ENCODE measurements around the gene IFT80. TPM values are rescaled to one million over a fixed set of nuclear protein-coding genes. Genes with fewer than 3 reads are reported as not detected.
"Not testable (repeated sequence)": the region's sequence is repeated elsewhere in the genome, so short reads cannot be mapped to it uniquely, and the experiment has no call there.

IFT80 gene
- total RNA-seq, 2 donors from 2014 or later, result 16.1 to 43.3 TPM

DNA sequence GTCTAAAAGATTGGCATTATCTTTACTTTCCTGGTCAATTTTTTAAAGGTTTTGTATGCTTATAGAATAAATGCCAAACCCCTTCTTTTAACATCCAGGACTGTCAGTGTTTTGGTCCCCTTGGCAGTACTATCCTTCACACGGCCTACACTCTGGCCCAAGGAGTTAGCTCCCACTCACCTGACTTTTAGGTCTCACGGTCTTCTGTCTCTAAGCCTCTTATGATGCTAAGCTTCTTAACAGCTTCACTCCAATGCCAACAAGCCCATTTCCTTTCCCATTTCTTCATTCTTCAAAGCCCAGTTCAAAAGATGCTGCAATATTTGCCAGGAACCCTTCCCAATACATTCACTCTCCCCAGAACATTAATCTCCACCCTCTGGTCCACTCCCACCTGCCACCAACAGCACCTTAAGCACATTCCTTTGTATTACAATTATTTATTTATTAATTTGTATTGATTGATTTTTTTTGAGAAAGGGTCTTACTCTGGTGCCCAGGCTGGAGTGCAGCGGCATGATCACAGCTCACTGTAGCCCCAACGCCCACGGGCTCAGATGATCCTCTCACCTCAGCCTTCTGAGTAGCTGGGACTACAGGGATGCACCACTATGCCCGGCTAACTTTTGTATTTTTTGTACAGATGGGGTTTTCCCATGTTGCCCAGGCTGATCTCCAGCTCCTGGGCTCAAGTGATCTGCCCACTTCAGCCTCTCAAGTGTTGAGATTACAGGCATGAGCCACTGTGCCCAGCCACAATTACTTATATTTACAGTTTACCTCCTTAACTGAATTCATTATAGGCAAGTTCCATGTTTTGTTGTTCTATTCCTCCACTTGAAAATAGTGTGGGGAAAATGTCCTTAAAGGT lies 27.8 kb downstream of the IFT80 start:
- intact Hi-C loops (cut with DNase I), result no loop called here
- Histone ChIP-seq H3K36me3 (no peaks in the 10 kb centered on the region), H3K4me1 (replicated peaks) (no peaks in the 10 kb centered on the region), H3K9me3 (no peaks in the 10 kb centered on the region), H3K4me3 (no peak overlapping the region), H3K27ac (no peak overlapping the region), H3K27me3 (replicated peaks; ENCODE audit: insufficient read depth) (no peaks in the 10 kb centered on the region)
- DNase-seq (ENCODE audit: low spot score), result no peak
- TF ChIP-seq, protein P1, sequence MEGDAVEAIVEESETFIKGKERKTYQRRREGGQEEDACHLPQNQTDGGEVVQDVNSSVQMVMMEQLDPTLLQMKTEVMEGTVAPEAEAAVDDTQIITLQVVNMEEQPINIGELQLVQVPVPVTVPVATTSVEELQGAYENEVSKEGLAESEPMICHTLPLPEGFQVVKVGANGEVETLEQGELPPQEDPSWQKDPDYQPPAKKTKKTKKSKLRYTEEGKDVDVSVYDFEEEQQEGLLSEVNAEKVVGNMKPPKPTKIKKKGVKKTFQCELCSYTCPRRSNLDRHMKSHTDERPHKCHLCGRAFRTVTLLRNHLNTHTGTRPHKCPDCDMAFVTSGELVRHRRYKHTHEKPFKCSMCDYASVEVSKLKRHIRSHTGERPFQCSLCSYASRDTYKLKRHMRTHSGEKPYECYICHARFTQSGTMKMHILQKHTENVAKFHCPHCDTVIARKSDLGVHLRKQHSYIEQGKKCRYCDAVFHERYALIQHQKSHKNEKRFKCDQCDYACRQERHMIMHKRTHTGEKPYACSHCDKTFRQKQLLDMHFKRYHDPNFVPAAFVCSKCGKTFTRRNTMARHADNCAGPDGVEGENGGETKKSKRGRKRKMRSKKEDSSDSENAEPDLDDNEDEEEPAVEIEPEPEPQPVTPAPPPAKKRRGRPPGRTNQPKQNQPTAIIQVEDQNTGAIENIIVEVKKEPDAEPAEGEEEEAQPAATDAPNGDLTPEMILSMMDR (IDR thresholded peaks at IDR 0.05), result no peak
- TF ChIP-seq POLR2AphosphoS5 (IDR thresholded peaks at IDR 0.05) (no peak), POLR2A (IDR thresholded peaks at IDR 0.05) (no peak)
- 97% methylated on average over 6 of the region's 6 CpGs for WGBS

DNA sequence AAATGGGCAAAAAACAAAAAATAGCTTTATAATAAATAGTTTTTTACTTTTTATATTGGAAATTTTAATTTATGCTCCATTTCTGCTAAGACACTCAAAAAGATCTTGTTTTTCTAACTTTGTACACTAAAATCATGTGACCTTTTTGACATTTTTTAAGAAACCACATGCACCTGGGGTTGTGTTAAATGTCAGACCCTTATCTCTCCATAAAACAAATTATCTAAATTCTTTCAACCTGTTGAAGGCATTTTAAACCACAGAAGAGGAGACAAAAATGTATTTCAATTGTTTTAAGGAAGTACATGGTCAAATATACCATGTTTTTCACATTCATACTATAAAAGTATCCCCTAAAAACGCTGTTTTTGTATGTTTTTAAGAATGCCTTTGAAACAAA lies 29.2 kb downstream of the IFT80 start:
- 57% methylated on average over 1 of the region's 1 CpG for WGBS
- intact Hi-C loops (cut with DNase I), result no loop called here
- no peak for DNase-seq (ENCODE audit: low spot score)
- Histone ChIP-seq H3K27ac (no peak overlapping the region), H3K27me3 (replicated peaks; ENCODE audit: insufficient read depth) (no peaks in the 10 kb centered on the region), H3K4me1 (replicated peaks) (no peaks in the 10 kb centered on the region), H3K36me3 (no peaks in the 10 kb centered on the region), H3K9me3 (no peaks in the 10 kb centered on the region), H3K4me3 (no peak overlapping the region)
- TF ChIP-seq, protein P1 (IDR thresholded peaks at IDR 0.05), result no peak
- TF ChIP-seq POLR2AphosphoS5 (IDR thresholded peaks at IDR 0.05) (no peak), POLR2A (IDR thresholded peaks at IDR 0.05) (no peak)

DNA sequence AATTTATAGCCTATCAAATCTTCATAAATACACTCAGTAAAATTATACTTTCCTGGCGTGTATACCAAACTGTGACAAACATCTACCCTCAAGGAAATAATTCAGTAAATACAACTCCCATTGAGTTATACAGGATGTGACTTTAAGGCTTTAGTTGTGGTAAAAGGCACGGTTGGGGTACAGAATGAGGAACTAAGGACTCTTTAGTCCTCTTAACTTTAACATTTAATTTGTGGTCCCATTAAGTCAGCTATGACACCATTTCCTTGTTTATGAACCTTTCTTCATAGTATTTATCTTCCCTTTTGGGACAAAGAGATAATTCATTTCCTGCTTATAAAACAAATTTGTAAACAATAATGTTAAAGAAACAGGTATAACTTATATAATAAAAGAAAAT lies 30.2 kb downstream of the IFT80 start:
- H3K4me1 ChIP-seq (replicated peaks), result no peaks in the 10 kb centered on the region
- no peaks in the 10 kb centered on the region for H3K27me3 ChIP-seq (replicated peaks; ENCODE audit: insufficient read depth)
- no peaks in the 10 kb centered on the region for H3K36me3 ChIP-seq
- H3K9me3 ChIP-seq, result no peaks in the 10 kb centered on the region
- H3K4me3 ChIP-seq, result no peak overlapping the region
- TF ChIP-seq POLR2AphosphoS5 (IDR thresholded peaks at IDR 0.05) (no peak), POLR2A (IDR thresholded peaks at IDR 0.05) (no peak)
- TF ChIP-seq, protein P1 (IDR thresholded peaks at IDR 0.05), result no peak
- H3K27ac ChIP-seq, result no peak overlapping the region
- DNase-seq (ENCODE audit: low spot score), result no peak
- WGBS, result 64% methylated on average over 2 of the region's 2 CpGs
- intact Hi-C loops (cut with DNase I), result no loop called here

DNA sequence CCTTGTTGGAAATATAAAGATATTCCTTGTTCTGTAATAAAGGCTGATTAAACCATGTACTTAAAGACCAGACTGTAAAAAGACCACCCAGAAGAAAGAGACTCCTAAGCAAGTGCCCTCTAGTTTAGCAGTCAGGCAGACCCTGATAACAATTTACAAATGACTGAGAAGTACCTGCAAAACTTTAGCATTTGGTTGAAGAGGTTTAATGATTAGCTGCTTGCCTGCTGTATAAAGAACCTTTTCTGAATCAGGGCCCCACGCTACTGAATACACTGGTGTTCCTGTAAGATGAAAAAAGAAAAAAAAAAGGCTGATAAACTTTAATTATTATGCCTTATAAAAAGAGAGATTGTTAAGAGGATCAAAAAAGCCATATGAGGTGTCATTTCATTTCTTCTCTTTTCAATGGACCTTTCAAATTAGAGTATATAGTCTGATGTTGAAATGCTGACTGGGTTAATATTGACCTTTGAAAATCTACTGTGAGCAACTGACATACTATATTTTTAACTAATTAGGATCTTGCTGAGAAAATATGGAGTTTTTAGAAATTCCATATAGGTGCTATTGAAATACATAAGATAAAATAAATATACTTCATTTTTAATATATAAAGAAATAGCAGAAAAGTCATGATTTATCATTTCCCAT lies 33.0 kb downstream of the IFT80 start:
- DNase-seq (ENCODE audit: low spot score), result no peak
- intact Hi-C loops (cut with DNase I), result no loop called here
- Histone ChIP-seq H3K36me3 (no peaks in the 10 kb centered on the region), H3K27me3 (replicated peaks; ENCODE audit: insufficient read depth) (no peaks in the 10 kb centered on the region), H3K4me1 (replicated peaks) (no peaks in the 10 kb centered on the region), H3K4me3 (no peak overlapping the region), H3K9me3 (no peaks in the 10 kb centered on the region), H3K27ac (no peak overlapping the region)
- no peak for TF ChIP-seq POLR2A (IDR thresholded peaks at IDR 0.05)
- TF ChIP-seq POLR2AphosphoS5 (IDR thresholded peaks at IDR 0.05), result no peak
- TF ChIP-seq, protein P1 (IDR thresholded peaks at IDR 0.05), result no peak
- WGBS, result 97% methylated on average over 1 of the region's 1 CpG

DNA sequence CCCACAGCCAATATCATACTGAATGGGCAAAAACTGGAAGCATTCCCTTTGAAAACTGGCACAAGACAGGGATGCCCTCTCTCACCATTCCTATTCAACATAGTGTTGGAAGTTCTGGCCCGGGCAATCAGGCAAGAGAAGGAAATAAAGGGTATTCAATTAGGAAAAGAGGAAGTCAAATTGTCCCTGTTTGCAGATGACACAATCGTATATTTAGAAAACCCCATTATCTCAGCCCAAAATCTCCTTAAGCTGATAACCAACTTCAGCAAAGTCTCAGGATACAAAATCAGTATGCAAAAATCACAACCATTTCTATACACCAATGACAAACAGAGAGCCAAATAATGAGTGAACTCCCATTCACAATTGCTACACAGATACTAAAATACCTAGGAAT lies 36.1 kb downstream of the IFT80 start:
- H3K9me3 ChIP-seq; intact Hi-C loops (cut with DNase I); H3K4me1 ChIP-seq (replicated peaks); DNase-seq (ENCODE audit: low spot score); H3K36me3 ChIP-seq; H3K27ac ChIP-seq; H3K27me3 ChIP-seq (replicated peaks; ENCODE audit: insufficient read depth); H3K4me3 ChIP-seq: not testable (repeated sequence)
- WGBS, result 80% methylated on average over 2 of the region's 2 CpGs
